GM12878 (cell line): ENCODE data around the gene GYS2. TPM values are rescaled to one million over a fixed set of nuclear protein-coding genes. Genes with fewer than 3 reads are reported as not detected.

ENCODE experiments used
- ATAC-seq: fragments of 200-7000 bp; cut with Tn5 transposase; 3 replicates; pipeline ENCODE4 v1.9.1; 2020; ENCODE audit warnings: mild to moderate bottlenecking, moderate library complexity
- BruUV-seq: library from RNA; stranded (reverse); fragments of 400-500 nt; replicated peaks from 2 replicates; lab custom pipeline; 2021; lab: Mats Ljungman, UMichigan
- CTCF ChIA-PET: fragments of 300-600 bp; sonication (Branson Sonifier 250); formaldehyde crosslinking; extraction: SDS; loops from one replicate; lab custom pipeline; 2021; ENCODE audit warnings: inconsistent platforms; lab: Yijun Ruan, JAX
- POLR2A ChIA-PET: fragments of 350-600 bp; formaldehyde crosslinking; extraction: SDS; loops from one replicate; lab custom pipeline; 2021; ENCODE audit warnings: inconsistent platforms; lab: Charles Lee
- RAD21 ChIA-PET: fragments of 300-600 bp; sonication (Branson Sonifier 250); formaldehyde crosslinking; loops from one replicate; lab custom pipeline; 2023; ENCODE audit warnings: antibody characterized with exemption; ENCODE audit not compliant: unreplicated experiment; lab: Charles Lee
- SMC1A ChIA-PET: fragments of 300-600 bp; sonication (Branson Sonifier 250); formaldehyde crosslinking; loops from one replicate; lab custom pipeline; 2023; ENCODE audit not compliant: unreplicated experiment, uncharacterized antibody; lab: Charles Lee
- DNase-seq: peaks from one replicate; pipeline ENCODE4 v3.0.0-alpha.2; 2011; ENCODE audit warnings: low read depth, low spot score
- FAIRE-seq: peaks from 3 replicates; lab custom pipeline; 2011; peaks lifted over from hg19 to GRCh38; lab: Jason Lieb, UNC
- H2AFZ ChIP-seq: 2 replicates; pipeline ENCODE4 v1.6.0; 2011; ENCODE audit warnings: low read depth, low read length, control low read depth; ENCODE audit not compliant: control insufficient read depth
- H3K27ac ChIP-seq: 2 replicates; pipeline ENCODE4 v1.5.1; 2011; ENCODE audit warnings: control low read depth; ENCODE audit not compliant: control insufficient read depth, insufficient read depth
- H3K27me3 ChIP-seq, 2 experiments: replicated peaks in 1 of 2; 2 replicates each; pipeline versions ENCODE4 v1.6.0 to v1.6.1; 2011; ENCODE audit warnings: low read length in 1 of 2; ENCODE audit not compliant: control insufficient read depth in 2 of 2, insufficient read depth in 2 of 2
- H3K36me3 ChIP-seq, 2 experiments: 2 replicates each; pipeline ENCODE4 v1.5.1; 2011; ENCODE audit warnings: low read length in 1 of 2; ENCODE audit not compliant: control insufficient read depth in 2 of 2, insufficient read depth in 2 of 2
- H3K4me1 ChIP-seq: 2 replicates; pipeline ENCODE4 v1.6.1; 2011; ENCODE audit warnings: mild to moderate bottlenecking, low read length, moderate library complexity, mixed read lengths; ENCODE audit not compliant: control insufficient read depth, insufficient read depth
- H3K4me2 ChIP-seq: 2 replicates; pipeline ENCODE4 v1.6.0; 2011; ENCODE audit warnings: control low read depth; ENCODE audit not compliant: control insufficient read depth, insufficient read depth
- H3K4me3 ChIP-seq: fragments of 200-600 bp; sonication (generic); 2 replicates; pipeline ENCODE4 v1.5.1; 2016
- H3K79me2 ChIP-seq: 2 replicates; pipeline ENCODE4 v1.6.0; 2011; ENCODE audit warnings: low read length; ENCODE audit not compliant: control insufficient read depth, insufficient read depth
- H3K9ac ChIP-seq: 2 replicates; pipeline ENCODE4 v1.8.0; 2011; ENCODE audit warnings: low read length, control low read depth, mixed read lengths; ENCODE audit not compliant: control insufficient read depth, insufficient read depth
- H3K9me3 ChIP-seq: replicated peaks from 3 replicates; pipeline ENCODE4 v1.5.1; 2011; ENCODE audit warnings: mild to moderate bottlenecking, low read length; ENCODE audit not compliant: control insufficient read depth, insufficient read depth
- H4K20me1 ChIP-seq: 2 replicates; pipeline ENCODE4 v1.6.0; 2011; ENCODE audit not compliant: control insufficient read depth, insufficient read depth
- BCLAF1 ChIP-seq: fragments of 450-650 bp; IDR thresholded peaks from 2 replicates; pipeline ENCODE4 v1.6.1; 2017; ENCODE audit warnings: antibody characterized with exemption, mild to moderate bottlenecking, moderate library complexity
- BHLHE40 ChIP-seq, 2 experiments: fragments of 450-650 bp in 1 of 2; IDR thresholded peaks; 2 replicates each; pipeline ENCODE4 v1.6.1; 2011 to 2017; ENCODE audit warnings: low read depth in 2 of 2, borderline replicate concordance in 1 of 2, improper control_type of control experiment in 1 of 2, low read length in 1 of 2, mild to moderate bottlenecking in 1 of 2
- E2F4 ChIP-seq: IDR thresholded peaks from 2 replicates; pipeline ENCODE4 v1.6.1; 2012; ENCODE audit warnings: low read depth, low read length, improper control_type of control experiment
- EED ChIP-seq: sonication (generic); IDR thresholded peaks from 2 replicates; pipeline ENCODE4 v1.6.1; 2016; ENCODE audit warnings: antibody characterized with exemption, low read depth
- EP300 ChIP-seq, 2 experiments: fragments of 150-350 bp in 1 of 2; IDR thresholded peaks; 2 replicates each; pipeline ENCODE4 v1.6.1; 2011 to 2012; ENCODE audit warnings: low read depth in 2 of 2, low read length in 2 of 2, borderline replicate concordance in 1 of 2, improper control_type of control experiment in 1 of 2, inconsistent platforms in 1 of 2; ENCODE audit not compliant: control insufficient read depth in 1 of 2
- FOS ChIP-seq: IDR thresholded peaks from 3 replicates; pipeline ENCODE4 v1.6.1; 2011; ENCODE audit warnings: borderline replicate concordance; ENCODE audit not compliant: insufficient read length; ENCODE audit errors: extremely low read depth
- FOXM1 ChIP-seq: IDR thresholded peaks from 2 replicates; pipeline ENCODE4 v1.6.1; 2012; ENCODE audit warnings: low read depth, mild to moderate bottlenecking, inconsistent platforms, low read length, moderate library complexity
- IKZF2 ChIP-seq, 2 experiments: fragments of 450-650 bp; IDR thresholded peaks; 2 replicates each; pipeline ENCODE4 v1.6.1; 2017; ENCODE audit warnings: mild to moderate bottlenecking in 2 of 2, moderate library complexity in 2 of 2
- LARP7 ChIP-seq: fragments of 450-650 bp; IDR thresholded peaks from 2 replicates; pipeline ENCODE4 v1.6.1; 2017; ENCODE audit warnings: mild to moderate bottlenecking
- MEF2B ChIP-seq: fragments of 450-650 bp; IDR thresholded peaks from 2 replicates; pipeline ENCODE4 v1.6.1; 2018; ENCODE audit warnings: mild to moderate bottlenecking, moderate library complexity; ENCODE audit not compliant: partially characterized antibody, poor library complexity, severe bottlenecking
- MTA2 ChIP-seq: fragments of 450-650 bp; IDR thresholded peaks from 2 replicates; pipeline ENCODE4 v1.6.1; 2016; ENCODE audit warnings: low read depth, mild to moderate bottlenecking, moderate library complexity
- MXI1 ChIP-seq: fragments of 150-350 bp; IDR thresholded peaks from 2 replicates; pipeline ENCODE4 v1.6.1; 2011; ENCODE audit warnings: low read depth, mild to moderate bottlenecking, inconsistent platforms, low read length, improper control_type of control experiment
- RAD21 ChIP-seq: IDR thresholded peaks from 2 replicates; pipeline ENCODE4 v1.6.1; 2011; ENCODE audit warnings: mild to moderate bottlenecking, low read depth, low read length, moderate library complexity; ENCODE audit not compliant: insufficient read depth
- RUNX3 ChIP-seq: IDR thresholded peaks from 2 replicates; pipeline ENCODE4 v1.6.1; 2012; ENCODE audit warnings: low read length, inconsistent platforms
- SMAD5 ChIP-seq: IDR thresholded peaks from 2 replicates; pipeline ENCODE4 v1.6.1; 2016; ENCODE audit warnings: antibody characterized with exemption, low read depth
- SP1 ChIP-seq: IDR thresholded peaks from one replicate; pipeline ENCODE4 v1.6.1; 2011; ENCODE audit warnings: low read depth, low read length
- SUPT20H ChIP-seq: IDR thresholded peaks from 2 replicates; pipeline ENCODE4 v1.6.1; 2011; ENCODE audit warnings: low read depth, mild to moderate bottlenecking, low read length, moderate library complexity, borderline replicate concordance; ENCODE audit not compliant: control insufficient read depth
- ZNF24 ChIP-seq: fragments of 450-650 bp; IDR thresholded peaks from 2 replicates; pipeline ENCODE4 v1.6.1; 2017; ENCODE audit warnings: antibody characterized with exemption, mild to moderate bottlenecking
- WGBS: methylation state at CpG from one replicate; pipeline ENCODE4 v1.1.6; 2016; ENCODE audit warnings: low lambda C conversion rate; ENCODE audit not compliant: insufficient replicate concordance, insufficient coverage; ENCODE audit errors: missing lambda C conversion rate; 5-methylcytosine and 5-hydroxymethylcytosine counted together
- in situ Hi-C: fragments of 300-500 bp; cut with MboI; formaldehyde crosslinking; loops from 9 replicates; pipeline ENCODE4 v1.14.3; 2018; ENCODE audit warnings: mixed read lengths
- intact Hi-C: fragments of 100-400 bp; cut with micrococcal nuclease; formaldehyde crosslinking; loops from one replicate; pipeline ENCODE4 v1.14.2; 2022; ENCODE audit not compliant: unreplicated experiment
- polyA plus RNA-seq, 11 experiments: library from polyadenylated mRNA; depleted of rRNA in 4 of 11; unstranded in 6 of 11; stranded (reverse) in 5 of 11; fragments of >200 nt; fragmentation: Nextera tagmentation in 4 of 11; fragmentation: Illumina TruSeq in 1 of 11; extraction: Ambion mirVana in 4 of 11; extraction: Trizol in 1 of 11; gene quantifications; 1 replicate in 1 of 11; 2 replicates in 10 of 11; pipeline versions ENCODE4 v1.2.1 to v1.2.3, GENCODE V29; 2011 to 2016; ENCODE audit warnings: inconsistent platforms in 2 of 11, missing spikeins in 2 of 11, low read depth in 1 of 11
- total RNA-seq, 4 experiments: library from RNA; depleted of rRNA in 3 of 4; stranded (reverse); fragments of >200 nt in 3 of 4; fragmentation: Illumina TruSeq in 1 of 4; extraction: Trizol in 1 of 4; gene quantifications; 2 replicates each; pipeline versions ENCODE4 v1.2.1 to v1.2.3, GENCODE V29; 2013 to 2021

Gene GYS2
- total and polyA plus RNA-seq, 10 of the 15 experiments (the other 5 are each of a cell fraction or from before 2014, with no cell fraction given), result not detected

- BruUV-seq, result TSS peak; percentile 72
- POLR2A ChIA-PET, result interaction anchor here (1.1 to 1.9 kb wide), 5 partner anchors 9 to 545 kb away, joined by 3 to 12 read pairs (median 3); no protein-coding TSS in a partner anchor
- peaks cover 0 to 15% of the 10 kb centered on the region in 2 experiments; a peak in 2 of 4 replicates for H3K36me3 ChIP-seq
- FAIRE-seq (peak; percentile 100), ATAC-seq (peak; percentile 96), DNase-seq (peak; percentile 98)
- CTCF ChIA-PET, result interaction anchor here (1.4 to 1.6 kb wide), 4 partner anchors 10 to 179 kb away, joined by 3 to 4 read pairs (median 4); no protein-coding TSS in a partner anchor
- WGBS, result 2% methylated on average over 61 of the region's 61 CpGs
- H3K4me2 ChIP-seq, result peak within 1 kb of the TSS; percentile 95
- peak within 1 kb of the TSS; percentile 94 for H3K4me3 ChIP-seq
- no peaks in the 10 kb centered on the region for H3K27me3 ChIP-seq
- no peaks in the 10 kb centered on the region for H3K9me3 ChIP-seq
- peaks cover 9% of the 10 kb centered on the region for H3K4me1 ChIP-seq
- in situ Hi-C loops, result loop anchor here (5.0 kb wide), 1 partner anchor 156 kb away; the partner anchor contains the start of gene LDHB
- intact Hi-C loops, result loop anchor here (5.0 kb wide), 2 partner anchors 64 to 156 kb away; partner anchors contain the start of genes LDHB and PYROXD1
- SMC1A ChIA-PET, result interaction anchor here (1.0 to 1.4 kb wide), 2 partner anchors 9 to 177 kb away, joined by 3 to 4 read pairs; no protein-coding TSS in a partner anchor
- H3K9ac ChIP-seq, result peak within 1 kb of the TSS; percentile 99
- H3K79me2 ChIP-seq, result peaks cover 72% of the 10 kb centered on the region
- peak within 1 kb of the TSS; percentile 92 for H2AFZ ChIP-seq
- H3K27ac ChIP-seq, result peak within 1 kb of the TSS; percentile 64
- H4K20me1 ChIP-seq, result no peaks in the 10 kb centered on the region
- RAD21 ChIA-PET, result interaction anchor here (1.0 to 1.1 kb wide), 2 partner anchors 9 to 23 kb away, joined by 5 read pairs; no protein-coding TSS in a partner anchor
- no peak for TF ChIP-seq RAD21
- TF ChIP-seq LARP7, result no peak
- TF ChIP-seq FOS, result peak; percentile 97
- no peak; the same call in 1 of the 2 replicates for TF ChIP-seq EED
- TF ChIP-seq SMAD5, result peak; percentile 61; the same call in 1 of the 2 replicates
- TF ChIP-seq BHLHE40 (IDR thresholded peaks at IDR 0.05; ENCODE audit: borderline replicate concordance in 1 of 2, low read depth in 2 of 2, low read length in 1 of 2), result peak in 1 of 2 experiments; percentile 2; a peak in 1 of 4 replicates
- no peak for TF ChIP-seq MTA2
- peak; percentile 95 for TF ChIP-seq MXI1
- no peak for TF ChIP-seq ZNF24
- no peak for TF ChIP-seq EP300 (IDR thresholded peaks at IDR 0.05; ENCODE audit: borderline replicate concordance in 1 of 2, control insufficient read depth in 1 of 2, low read depth in 2 of 2, low read length in 2 of 2)
- TF ChIP-seq SP1, result peak; percentile 98
- TF ChIP-seq BCLAF1, result no peak
- TF ChIP-seq IKZF2 (IDR thresholded peaks at IDR 0.05), result 0 out of 4 replicates have a peak, but pooled peaks of 1 of the 2 experiments have one; percentile 21
- peak; percentile 24 for TF ChIP-seq RUNX3
- peak; percentile 95 for TF ChIP-seq E2F4
- TF ChIP-seq SUPT20H, result no peak
- TF ChIP-seq MEF2B, result no peak
- TF ChIP-seq FOXM1, result peak; percentile 83; the same call in 1 of the 2 replicates
Measured at GRCh38 chr12:21501258-21502163, 103.1 kb downstream of the GYS2 start, which contains the start of the genes GOLT1B and RECQL. Gene GOLT1B (plus strand): TSS chr12:21501789. CDS start chr12:21501924, 135 bp downstream. Gene RECQL (minus strand): TSS chr12:21501635. CDS start chr12:21499570, 2,065 bp downstream.
